ENCODE measurements around the gene FLT3. TPM values are rescaled to one million over a fixed set of nuclear protein-coding genes. Genes with fewer than 3 reads are reported as not detected.

FLT3 gene
- total RNA-seq, 3 donors from 2014 or later (not counting 1 experiment from before 2014, with no cell fraction given), result 0.39 to 1.8 (median 1.1) TPM

GRCh38 chr13:27968316-27969081 lies 131.9 kb downstream of the FLT3 start:
- Mint-ChIP-seq H3K27ac (no peak overlapping the region), H3K36me3 (no peaks in the 10 kb centered on the region), H3K4me3 (no peak overlapping the region), H3K4me1 (peaks cover 5 to 6% of the 10 kb centered on the region in 2 donors), H3K27me3 (ENCODE audit: low read depth in 2 of 2) (peaks cover 61 to 68% of the 10 kb centered on the region in 2 donors), H3K9me3 (no peaks in the 10 kb centered on the region)
- intact Hi-C loops (cut with micrococcal nuclease), result no loop called here
- TF ChIP-seq CTCF (IDR thresholded peaks at IDR 0.05), result no peak
- 2% methylated on average over 86 of the region's 86 CpGs for WGBS (ENCODE audit: insufficient coverage)
- Histone ChIP-seq H3K36me3 (ENCODE audit: control insufficient read depth, insufficient read depth, low read length) (no peaks in the 10 kb centered on the region), H3K9me3 (ENCODE audit: control insufficient read depth, insufficient read depth, low read length) (no peaks in the 10 kb centered on the region), H3K27ac (ENCODE audit: low read length) (no peak overlapping the region), H3K4me1 (ENCODE audit: control insufficient read depth, insufficient read depth, low read length) (peaks cover 9% of the 10 kb centered on the region), H3K4me3 (ENCODE audit: low read length) (no peak overlapping the region), H3K27me3 (ENCODE audit: control insufficient read depth, insufficient read depth, low read length) (peaks cover 52% of the 10 kb centered on the region)
- ATAC-seq, result no peak
- DNase-seq, result no peak

GRCh38 chr13:27967736-27968315 lies 132.6 kb downstream of the FLT3 start:
- TF ChIP-seq CTCF (IDR thresholded peaks at IDR 0.05), result no peak
- H3K27me3 ChIP-seq (ENCODE audit: control insufficient read depth, insufficient read depth, low read length), result peaks cover 54% of the 10 kb centered on the region
- H3K36me3 ChIP-seq (ENCODE audit: control insufficient read depth, insufficient read depth, low read length), result no peaks in the 10 kb centered on the region
- Mint-ChIP-seq H3K4me3 (no peak overlapping the region), H3K9me3 (no peaks in the 10 kb centered on the region), H3K27ac (no peak overlapping the region), H3K36me3 (no peaks in the 10 kb centered on the region), H3K27me3 (ENCODE audit: low read depth in 2 of 2) (peaks cover 55 to 68% of the 10 kb centered on the region in 2 donors), H3K4me1 (peaks cover 5 to 6% of the 10 kb centered on the region in 2 donors)
- H3K4me3 ChIP-seq (ENCODE audit: low read length), result no peak overlapping the region
- no peak overlapping the region for H3K27ac ChIP-seq (ENCODE audit: low read length)
- 8% methylated on average over 33 of the region's 33 CpGs for WGBS (ENCODE audit: insufficient coverage)
- H3K9me3 ChIP-seq (ENCODE audit: control insufficient read depth, insufficient read depth, low read length), result no peaks in the 10 kb centered on the region
- no peak for ATAC-seq
- DNase-seq, result no peak
- peaks cover 9% of the 10 kb centered on the region for H3K4me1 ChIP-seq (ENCODE audit: control insufficient read depth, insufficient read depth, low read length)
- intact Hi-C loops (cut with micrococcal nuclease), result no loop called here

GRCh38 chr13:27967203-27967735 lies 133.1 kb downstream of the FLT3 start:
- no peaks in the 10 kb centered on the region for H3K9me3 ChIP-seq (ENCODE audit: control insufficient read depth, insufficient read depth, low read length)
- 4% methylated on average over 18 of the region's 18 CpGs for WGBS (ENCODE audit: insufficient coverage)
- no peak for TF ChIP-seq CTCF (IDR thresholded peaks at IDR 0.05)
- no peak overlapping the region for H3K27ac Mint-ChIP-seq
- intact Hi-C loops (cut with micrococcal nuclease), result no loop called here
- DNase-seq (no peak), ATAC-seq (no peak)
- peaks cover 9% of the 10 kb centered on the region for H3K4me1 ChIP-seq (ENCODE audit: control insufficient read depth, insufficient read depth, low read length)
- peaks cover 58% of the 10 kb centered on the region for H3K27me3 ChIP-seq (ENCODE audit: control insufficient read depth, insufficient read depth, low read length)
- peaks cover 5 to 6% of the 10 kb centered on the region in 2 donors for H3K4me1 Mint-ChIP-seq
- no peaks in the 10 kb centered on the region for H3K9me3 Mint-ChIP-seq
- H3K27ac ChIP-seq (ENCODE audit: low read length), result no peak overlapping the region
- no peaks in the 10 kb centered on the region for H3K36me3 ChIP-seq (ENCODE audit: control insufficient read depth, insufficient read depth, low read length)
- H3K27me3 Mint-ChIP-seq (ENCODE audit: low read depth in 2 of 2), result peaks cover 59 to 73% of the 10 kb centered on the region in 2 donors
- H3K4me3 Mint-ChIP-seq, result no peak overlapping the region
- H3K36me3 Mint-ChIP-seq, result no peaks in the 10 kb centered on the region
- H3K4me3 ChIP-seq (ENCODE audit: low read length), result no peak overlapping the region
